HG02938 (cell line): ENCODE results near the gene OTOG.
A peak's percentile ranks its signal among the peaks of the same experiment; 100 is the strongest.

Experiments used
- ATAC-seq: cut with Tn5 transposase; IDR thresholded peaks from one replicate; pipeline ENCODE4 v1.9.1; 2021; ENCODE audit warnings: mild to moderate bottlenecking, moderate library complexity; ENCODE audit not compliant: unreplicated experiment

The OTOG gene

DNA sequence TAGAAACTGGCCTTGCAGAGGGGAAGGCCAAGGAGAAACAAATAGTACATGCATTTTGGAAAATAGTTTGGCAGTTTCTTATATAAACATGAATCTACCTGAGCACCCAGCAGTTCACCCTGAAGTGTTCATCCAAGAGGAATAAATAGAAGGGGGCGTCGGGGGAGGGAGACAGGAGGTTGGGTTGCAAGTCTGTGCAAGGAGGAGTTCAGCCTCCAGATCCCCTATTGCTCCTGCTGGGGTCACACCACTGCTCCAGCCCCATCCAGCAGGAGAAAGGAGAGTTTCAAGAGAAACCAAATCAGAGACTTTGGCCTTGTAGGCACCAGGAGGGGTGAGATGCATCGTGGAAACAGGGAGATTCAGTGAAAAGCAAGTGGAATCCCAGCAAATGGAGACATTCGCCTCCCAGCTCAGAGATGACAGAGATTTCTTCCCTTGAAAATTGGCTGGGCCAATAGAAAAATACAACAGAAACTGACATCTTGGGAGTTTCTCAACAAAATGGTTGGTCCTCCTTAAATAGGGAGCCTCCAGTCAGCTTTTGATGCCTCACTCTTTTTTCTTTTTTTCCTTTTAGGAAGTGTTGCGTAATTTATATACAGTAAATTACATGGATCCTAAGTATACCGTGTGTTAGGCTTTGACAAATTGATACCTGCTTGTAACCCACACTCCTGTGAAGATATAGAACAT, 34.1 kb downstream of the OTOG start:
- no peak for ATAC-seq

DNA sequence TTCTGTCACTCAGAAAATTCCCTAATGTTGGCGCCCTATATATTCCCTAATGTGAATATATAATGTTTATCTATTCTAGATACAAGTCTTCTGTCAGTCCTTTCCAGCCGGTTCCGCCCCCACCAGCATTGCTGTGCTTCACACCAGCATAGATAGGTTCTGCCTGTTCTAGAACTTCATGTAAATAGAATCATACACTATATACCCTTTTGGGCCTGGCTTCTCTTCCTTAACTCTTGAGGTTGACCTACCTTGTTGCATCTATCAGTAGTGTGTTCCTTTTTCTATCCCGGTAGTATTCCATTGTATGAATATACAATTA, 34.6 kb downstream of the OTOG start:
- no peak for ATAC-seq

DNA sequence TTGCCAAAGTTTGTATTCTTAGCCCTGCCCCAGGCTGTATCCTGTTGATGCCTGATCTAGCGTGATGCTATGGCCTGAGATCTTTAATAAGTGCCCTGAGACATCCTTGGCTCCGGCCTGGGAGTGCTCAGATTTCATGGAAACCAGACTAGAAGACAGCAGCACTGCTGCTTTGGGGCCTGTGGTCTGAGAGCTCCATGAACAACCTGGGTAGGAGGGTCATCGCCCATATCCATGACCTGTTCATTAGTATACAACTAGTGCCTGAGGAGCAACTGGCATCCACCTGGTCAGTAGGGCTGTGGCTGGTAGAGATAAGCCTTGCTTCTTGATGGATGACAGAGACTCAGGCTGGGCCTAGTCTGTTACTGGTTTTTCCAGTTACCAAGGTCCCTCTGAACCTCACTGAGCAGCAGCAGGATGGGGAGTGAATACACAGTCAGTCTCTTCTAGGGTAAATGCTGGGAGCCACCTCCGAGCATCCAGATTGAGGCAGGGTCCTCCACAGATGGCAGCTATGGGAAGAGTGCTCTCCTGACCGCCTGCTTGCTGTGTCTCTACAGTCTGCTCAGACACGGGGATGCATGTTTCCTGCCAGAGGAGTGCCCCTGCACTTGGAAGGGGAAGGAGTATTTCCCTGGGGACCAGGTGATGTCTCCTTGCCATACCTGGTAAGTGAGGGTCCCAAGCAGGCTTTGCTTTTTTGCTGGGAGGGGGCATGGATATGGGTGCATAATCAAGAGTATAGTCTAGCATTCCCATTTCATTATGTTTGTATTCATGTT, 39.0 kb downstream of the OTOG start:
- no peak for ATAC-seq

DNA sequence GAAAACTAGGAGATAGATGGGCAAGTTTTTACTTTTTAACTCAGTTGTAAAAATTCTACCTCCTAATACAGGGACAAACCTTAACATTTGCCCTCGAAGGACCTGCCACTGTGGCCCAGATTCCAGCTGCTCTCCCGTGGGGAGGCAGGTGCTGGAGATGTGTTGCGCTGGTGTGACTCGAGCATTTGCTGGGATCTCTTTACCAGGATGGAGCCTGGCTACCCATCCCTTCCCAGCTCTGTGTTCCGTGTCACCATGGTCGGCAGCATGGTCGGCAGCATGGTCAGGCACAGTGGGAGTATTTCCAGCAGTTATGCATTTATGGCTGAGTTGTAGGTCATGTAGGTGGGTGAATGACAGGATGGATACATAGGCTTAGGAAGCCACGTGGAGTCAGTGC, 41.1 kb downstream of the OTOG start:
- no peak for ATAC-seq

DNA sequence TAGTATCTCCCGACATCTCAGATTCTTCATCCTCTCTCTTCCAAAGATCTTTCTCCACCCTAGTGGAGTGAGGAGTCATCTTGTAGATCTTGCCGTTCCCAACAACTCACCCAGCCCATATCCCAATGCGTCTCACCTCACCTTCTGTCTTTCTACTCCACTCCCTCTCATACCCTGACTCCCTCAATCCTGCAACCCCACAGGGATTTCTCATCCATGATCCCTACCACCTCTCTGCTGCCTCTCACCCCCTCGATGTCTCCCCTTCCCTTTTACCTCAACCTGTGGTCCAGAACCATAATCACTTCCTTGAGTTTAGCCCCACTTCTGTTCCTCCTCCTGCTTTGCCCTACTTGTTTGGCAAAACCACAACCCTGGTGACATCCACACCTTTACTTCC, 41.7 kb downstream of the OTOG start:
- ATAC-seq, result no peak

DNA sequence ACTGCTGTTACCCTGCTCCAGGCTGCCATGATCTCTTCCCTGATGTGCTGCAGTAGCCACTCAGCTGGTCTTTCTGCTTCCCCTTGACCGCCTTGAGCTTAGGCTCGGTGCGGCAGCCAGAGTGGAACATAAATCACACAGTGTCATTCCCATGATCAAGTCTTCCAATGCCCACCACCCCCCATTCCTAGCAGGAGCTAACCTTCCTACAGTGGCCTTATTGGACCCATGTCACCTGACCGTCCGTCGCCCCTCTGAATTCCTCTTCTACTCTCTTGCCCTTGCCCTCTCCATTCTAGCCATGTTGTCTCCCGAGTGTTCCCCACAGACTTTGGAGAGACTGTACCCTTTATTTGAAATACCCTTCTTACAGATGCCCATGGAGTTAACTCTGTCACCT, 43.4 kb downstream of the OTOG start:
- no peak for ATAC-seq

DNA sequence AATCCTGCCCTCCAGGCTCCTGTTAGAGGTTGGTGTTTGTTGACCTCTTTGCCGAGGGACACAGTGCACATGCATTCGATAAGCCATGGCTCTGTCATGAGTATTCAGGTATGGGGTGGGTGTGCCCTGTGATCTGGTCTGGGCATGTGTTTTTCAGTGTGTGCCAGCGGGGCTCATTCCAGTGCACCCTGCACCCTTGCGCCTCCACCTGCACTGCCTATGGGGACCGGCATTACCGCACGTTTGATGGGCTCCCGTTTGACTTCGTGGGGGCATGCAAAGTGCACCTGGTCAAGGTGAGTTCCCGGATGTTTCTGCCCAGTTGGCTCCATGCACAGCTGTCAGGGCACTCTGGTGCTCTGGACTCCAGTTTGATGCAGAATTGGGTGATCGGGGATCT, 44.2 kb downstream of the OTOG start:
- no peak for ATAC-seq

DNA sequence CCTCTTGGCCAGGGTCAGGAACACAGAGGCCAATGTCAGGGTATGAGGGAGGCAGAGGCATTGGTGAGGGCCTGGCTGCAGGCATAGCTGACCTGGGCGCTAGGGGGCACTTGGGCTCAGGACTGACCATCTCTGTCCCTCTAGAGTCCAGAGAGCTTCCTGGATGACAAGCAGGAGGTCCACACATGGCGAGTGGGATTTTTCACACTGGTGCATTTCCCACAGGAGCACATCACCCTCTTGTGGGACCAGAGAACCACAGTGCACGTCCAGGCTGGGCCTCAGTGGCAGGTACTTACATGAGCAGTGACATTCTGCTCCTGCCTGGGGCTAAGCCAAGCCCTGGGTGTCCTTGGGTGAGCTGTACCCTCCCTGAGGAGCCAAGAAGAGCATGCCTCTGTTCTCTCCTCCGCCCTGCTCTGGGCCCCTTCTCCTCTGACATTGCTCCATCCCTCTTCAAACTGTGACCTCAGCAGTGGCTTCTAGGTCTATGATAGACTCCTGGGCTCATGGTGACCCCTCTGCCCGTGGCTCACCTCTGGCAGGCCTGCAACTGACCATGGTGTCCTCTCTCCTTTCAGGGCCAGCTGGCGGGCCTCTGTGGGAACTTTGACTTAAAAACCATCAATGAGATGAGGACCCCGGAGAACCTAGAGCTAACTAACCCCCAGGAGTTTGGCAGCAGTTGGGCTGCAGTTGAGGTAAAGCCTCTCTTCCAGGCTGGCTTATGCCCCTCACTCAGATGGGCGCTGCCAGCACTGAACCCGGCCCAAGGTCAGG, 46.6 kb downstream of the OTOG start:
- ATAC-seq, result no peak

DNA sequence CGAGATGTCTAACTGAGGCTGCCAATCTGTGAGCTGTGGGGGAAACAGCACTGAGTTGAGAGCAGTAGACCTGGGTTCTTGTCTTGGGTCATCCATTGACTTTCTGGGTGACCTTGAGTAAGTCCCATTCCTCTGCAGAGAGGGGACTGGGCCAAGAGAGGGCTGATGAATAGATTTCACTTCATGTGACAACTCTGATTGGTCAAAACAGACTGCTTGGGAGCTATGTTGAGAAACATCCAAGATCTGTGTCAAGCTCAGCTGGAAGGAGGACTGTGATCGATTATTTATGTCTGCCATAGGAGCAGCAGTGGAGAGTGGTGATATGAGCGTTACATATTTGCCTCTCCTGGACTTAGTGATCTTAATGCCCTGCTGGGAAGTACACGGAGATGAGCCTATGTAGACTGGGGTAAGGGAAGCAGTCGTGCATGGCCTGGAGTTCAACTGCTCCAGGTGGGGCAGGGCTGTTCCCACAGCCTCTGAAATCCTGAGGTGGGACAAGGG, 47.7 kb downstream of the OTOG start:
- ATAC-seq, result no peak

DNA sequence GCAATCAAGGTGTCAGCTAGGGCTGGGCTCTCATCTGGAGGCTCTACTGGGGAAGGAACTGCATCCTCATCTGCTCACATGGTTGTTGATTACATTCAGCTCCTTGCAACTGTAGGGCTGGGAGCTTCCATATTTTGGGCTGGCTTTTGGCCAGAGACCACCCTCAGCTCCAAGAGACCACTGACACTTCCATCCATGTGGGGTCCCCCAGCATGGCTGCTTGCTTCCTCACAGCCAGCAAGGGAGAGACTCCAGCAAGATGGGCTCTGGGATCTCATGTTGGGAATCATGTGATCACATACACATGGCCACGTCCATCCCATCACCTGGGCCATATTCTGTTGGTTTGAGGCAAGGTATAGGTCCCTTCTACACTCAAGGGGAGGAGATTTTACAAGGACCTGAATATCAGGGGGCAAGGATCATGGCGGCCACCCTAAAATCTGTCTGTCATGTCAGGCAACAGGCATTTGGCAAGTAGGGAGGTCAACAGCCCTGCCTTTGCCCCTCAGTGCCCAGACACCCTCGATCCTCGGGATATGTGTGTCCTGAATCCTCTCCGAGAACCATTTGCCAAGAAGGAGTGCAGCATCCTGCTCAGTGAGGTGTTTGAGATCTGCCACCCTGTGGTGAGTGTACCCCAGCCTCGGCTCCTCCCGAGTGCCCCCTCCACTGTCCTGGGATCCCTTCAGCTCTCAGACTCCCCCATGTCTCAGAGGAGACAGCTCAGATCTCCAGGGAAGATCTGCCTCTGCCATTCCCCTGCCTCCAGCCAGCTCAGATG, 48.7 kb downstream of the OTOG start:
- no peak for ATAC-seq

DNA sequence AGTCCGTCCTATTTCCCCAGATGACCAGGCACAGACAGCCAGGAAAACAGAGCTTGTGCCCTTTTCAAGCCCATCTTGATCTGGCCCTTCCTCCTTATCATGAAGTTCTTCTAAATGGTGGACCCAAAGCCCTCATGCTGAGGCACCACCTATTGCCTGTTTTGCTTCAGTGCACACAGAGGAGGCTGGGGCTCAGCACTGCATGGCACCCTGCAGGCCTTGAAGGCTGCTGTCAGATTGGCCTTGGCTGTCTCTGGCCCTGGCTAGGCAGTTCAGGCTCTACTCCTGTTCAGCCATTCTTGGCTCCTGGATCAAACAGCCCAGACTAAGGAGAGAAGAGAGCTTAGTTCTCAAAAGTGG, 49.2 kb downstream of the OTOG start:
- no peak for ATAC-seq

DNA sequence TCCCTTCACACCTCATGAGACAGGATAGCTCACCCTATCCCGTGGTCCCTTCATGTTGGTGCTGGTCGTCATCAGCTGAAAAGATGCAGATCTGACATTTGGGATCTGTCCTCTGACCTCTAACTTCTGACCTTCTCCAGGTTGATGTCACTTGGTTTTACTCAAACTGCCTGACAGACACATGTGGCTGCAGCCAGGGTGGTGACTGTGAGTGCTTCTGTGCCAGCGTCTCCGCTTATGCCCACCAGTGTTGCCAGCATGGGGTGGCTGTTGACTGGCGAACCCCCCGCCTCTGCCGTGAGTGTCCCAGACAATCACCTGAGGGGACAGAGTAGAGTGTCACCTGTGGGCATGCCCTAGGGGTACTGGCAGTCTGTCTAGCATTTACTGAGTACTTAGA, 49.7 kb downstream of the OTOG start:
- no peak for ATAC-seq

DNA sequence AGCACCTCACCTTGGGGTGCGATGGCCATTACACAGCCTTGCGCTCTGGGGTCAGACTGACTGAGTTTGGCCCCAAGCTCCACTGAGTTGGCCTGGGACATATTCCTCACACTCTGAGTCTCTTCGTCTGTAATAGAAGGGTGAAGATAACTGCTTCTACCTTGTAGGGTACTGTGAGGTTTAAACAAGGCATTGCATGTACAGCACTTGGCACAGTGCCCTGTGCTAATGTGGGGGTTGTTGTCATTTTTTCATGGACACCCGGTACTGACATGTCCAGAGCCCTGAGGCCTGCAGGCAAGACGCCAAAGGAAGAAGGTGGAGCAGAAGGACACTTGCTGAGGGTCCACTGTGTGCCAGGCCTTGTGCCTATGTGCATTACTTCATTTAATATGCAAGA, 50.7 kb downstream of the OTOG start:
- no peak for ATAC-seq

DNA sequence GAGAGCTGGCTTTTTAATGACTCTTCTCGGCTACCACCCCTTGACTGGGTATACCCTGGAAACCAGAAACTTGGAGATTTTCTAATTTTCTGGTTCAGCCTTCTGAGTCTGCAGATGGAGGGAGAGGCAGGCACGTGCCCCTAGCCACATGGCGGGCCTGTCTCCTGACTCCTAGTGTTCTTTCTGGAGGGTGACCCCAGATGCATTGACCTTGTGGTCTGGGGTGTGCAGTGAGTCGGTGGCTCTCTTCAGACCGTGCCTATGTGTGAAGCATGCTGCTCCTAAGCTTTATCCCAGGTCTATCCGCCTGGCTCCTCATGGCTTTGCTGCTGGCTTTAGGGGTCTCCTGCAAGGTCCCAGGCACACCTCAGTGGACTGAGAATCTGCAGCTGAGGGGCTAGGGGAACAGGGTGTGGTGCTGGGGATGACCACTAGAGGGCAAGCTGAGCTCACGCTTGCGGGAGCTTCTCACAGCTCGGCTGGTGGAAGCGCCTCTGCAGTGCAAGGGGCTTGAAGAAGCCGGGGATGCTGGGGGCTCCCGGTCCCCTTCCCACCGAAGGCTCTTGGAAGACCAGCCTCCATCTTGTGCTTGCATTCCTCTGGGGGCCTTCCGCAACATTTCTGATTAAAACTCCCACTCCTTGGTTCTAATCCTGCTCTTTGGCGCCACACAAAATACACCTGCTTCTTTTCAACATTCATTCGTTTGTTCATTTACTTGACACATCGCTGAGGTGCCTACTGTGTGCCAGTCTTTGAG, 51.8 kb downstream of the OTOG start:
- ATAC-seq, result peak; percentile 85

DNA sequence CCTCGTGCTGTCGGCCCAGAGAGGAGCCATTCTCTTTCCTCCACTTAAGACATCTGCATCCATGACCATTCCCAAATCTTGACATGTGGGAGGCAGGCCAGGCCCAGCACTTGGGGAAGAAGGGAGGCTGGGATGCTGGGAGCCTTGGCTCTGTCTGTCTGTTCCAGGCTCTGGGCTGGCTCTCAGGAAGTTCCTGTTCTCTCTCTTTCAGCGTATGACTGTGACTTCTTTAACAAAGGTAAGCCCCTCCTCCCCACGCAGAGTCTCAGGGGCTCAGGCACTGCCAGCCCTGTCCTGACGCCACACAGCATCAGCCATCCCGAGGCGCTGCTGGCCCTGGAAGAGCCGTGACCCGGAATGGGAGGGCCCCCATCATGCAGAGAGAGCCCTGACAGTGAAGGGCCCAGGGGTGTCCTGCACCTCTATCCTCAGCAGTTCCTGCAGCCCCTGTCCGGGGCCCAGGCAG, 52.4 kb downstream of the OTOG start:
- ATAC-seq, result no peak

DNA sequence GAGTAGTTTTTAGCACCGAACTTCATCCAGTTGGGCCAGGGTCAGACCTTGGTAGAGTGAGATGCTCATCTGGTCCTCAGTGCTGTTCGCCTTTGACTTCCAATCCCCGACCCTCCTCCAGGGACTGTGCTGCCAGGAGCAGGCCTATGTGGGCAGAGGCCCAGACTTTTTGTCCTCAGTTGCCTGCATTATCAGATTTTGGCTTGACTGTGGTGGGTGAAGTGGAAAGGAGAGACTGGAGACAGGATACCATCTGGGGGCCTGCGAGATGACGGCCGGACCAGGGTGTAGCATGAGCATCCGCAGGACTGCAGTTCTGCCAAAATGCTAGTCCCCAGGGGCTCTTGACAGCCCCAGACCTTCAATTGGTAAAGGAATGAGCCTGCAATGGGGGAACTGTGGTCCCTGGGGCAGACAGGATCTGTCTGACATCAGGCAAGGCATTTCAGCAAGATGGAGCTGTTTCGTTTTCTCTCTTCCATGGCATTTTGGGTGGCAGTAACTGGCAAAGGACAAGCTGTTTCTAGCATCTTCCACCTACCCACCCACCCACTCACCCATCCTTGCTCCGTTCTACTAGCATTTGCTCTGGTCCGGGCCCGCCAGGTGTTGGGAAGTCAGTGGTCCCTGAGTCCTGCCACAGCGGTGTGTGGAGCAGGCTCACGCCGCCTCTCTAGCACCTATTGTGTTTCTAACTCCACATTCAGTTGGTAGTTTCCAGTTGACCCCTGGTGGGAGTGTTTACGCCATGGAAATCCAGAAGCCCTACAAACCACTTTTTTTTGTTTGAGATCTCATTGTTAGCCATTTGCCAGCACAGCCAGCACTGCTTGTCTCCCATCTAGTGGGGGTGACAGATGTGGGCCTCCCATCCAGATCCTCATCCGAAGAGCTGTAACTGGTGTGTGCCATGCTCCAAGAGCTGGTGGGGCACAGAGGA, 53.5 kb downstream of the OTOG start:
- no peak for ATAC-seq

DNA sequence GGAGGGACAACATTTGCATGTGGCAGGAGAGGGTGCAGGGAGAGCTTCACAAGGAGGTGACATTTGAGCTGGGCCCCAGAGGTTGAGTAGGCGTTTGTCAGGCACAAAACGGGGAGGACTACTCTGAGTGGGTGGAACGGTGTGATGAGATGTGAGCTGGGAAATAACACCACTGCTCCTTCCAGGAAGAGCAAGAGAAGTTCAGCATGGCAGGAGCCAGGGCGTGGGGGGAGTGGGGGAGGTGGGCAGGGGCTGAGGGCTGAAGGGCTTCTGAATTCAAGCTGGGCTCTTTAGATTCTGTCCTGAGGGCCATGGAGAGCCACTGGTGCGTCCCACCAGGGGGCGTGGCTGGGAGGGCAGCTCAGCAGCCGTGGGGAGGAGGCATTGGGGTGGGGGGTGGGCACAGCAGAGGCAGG, 54.2 kb downstream of the OTOG start:
- no peak for ATAC-seq

DNA sequence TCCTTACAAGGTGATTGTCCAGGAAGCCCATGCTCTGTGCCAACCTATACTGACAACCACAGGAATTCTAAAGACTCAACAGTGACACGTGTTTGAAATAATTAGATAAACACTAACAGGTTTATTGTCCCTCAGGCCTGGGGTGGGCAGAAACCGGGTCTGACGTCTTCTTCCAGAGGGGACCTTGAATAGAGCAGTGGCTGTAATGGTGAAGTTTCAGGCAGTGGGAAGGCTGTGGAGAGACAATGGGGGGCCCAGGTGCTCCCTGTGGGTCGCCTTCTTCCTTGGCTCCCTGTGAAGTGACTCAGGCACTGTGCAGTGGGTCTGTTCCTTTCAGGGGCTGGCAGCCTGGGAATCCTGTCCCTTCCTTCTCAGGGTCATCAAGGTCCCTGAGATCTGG, 54.6 kb downstream of the OTOG start:
- no peak for ATAC-seq
